OCI-LY1 (cell line): ENCODE data around the gene SLC22A15.

Experiments used
- EZH2 ChIP-seq: fragments of 200-600 bp; sonication (generic), shearing (Covaris generic); IDR thresholded peaks from 2 replicates; pipeline ENCODE4 v1.8.0; 2017; ENCODE audit warnings: borderline replicate concordance, mixed run types, mild to moderate bottlenecking, antibody characterized with exemption, low read length, moderate library complexity, mixed read lengths
- TF ChIP-seq, protein P1 (sequence below): fragments of 200-600 bp; sonication (generic), shearing (Covaris generic); IDR thresholded peaks from 2 replicates; pipeline ENCODE4 v1.5.1; 2017; ENCODE audit warnings: mild to moderate bottlenecking, antibody characterized with exemption, low read length, moderate library complexity, mixed read lengths

DNA sequence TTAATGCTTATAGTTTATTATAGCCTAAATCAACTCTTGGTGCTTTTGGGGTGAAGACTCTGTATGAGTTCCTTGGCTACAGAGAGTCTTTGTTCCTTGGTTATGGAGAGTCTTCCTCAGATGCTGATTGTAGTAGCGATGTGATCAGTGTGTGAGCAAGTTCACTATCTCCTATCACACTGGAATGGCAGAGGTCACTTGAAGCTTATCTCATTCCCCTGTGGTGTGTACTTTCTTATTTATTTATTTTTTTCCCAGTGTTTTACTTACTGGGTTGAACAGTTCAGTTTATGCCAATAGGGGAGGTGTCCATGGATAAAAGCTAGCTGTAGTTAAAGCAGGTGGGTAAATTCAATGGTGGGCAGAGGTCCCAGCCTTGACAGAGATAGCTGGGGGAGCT is 114.8 kb downstream of the SLC22A15 start:
- TF ChIP-seq, protein P1, sequence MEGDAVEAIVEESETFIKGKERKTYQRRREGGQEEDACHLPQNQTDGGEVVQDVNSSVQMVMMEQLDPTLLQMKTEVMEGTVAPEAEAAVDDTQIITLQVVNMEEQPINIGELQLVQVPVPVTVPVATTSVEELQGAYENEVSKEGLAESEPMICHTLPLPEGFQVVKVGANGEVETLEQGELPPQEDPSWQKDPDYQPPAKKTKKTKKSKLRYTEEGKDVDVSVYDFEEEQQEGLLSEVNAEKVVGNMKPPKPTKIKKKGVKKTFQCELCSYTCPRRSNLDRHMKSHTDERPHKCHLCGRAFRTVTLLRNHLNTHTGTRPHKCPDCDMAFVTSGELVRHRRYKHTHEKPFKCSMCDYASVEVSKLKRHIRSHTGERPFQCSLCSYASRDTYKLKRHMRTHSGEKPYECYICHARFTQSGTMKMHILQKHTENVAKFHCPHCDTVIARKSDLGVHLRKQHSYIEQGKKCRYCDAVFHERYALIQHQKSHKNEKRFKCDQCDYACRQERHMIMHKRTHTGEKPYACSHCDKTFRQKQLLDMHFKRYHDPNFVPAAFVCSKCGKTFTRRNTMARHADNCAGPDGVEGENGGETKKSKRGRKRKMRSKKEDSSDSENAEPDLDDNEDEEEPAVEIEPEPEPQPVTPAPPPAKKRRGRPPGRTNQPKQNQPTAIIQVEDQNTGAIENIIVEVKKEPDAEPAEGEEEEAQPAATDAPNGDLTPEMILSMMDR, result no peak
- TF ChIP-seq EZH2, result no peak
